HepG2 (cell line): ENCODE results near the gene ANKIB1. TPM values are rescaled to one million over a fixed set of nuclear protein-coding genes. Genes with fewer than 3 reads are reported as not detected.

Experiments
- AKNA ChIP-seq: sonication (generic); formaldehyde crosslinking; IDR thresholded peaks from 2 replicates; pipeline ENCODE4 v1.4.0; 2020; ENCODE audit warnings: missing genetic modification reagents, borderline replicate concordance
- CEBPB ChIP-seq: IDR thresholded peaks from 2 replicates; pipeline ENCODE4 v1.6.1; 2011; ENCODE audit warnings: low read depth, low read length, improper control_type of control experiment, borderline replicate concordance
- CSRNP1 ChIP-seq: sonication (generic); formaldehyde crosslinking; IDR thresholded peaks from 2 replicates; pipeline ENCODE4 v1.8.1; 2023; ENCODE audit warnings: mild to moderate bottlenecking, missing genetic modification reagents
- ETV6 ChIP-seq: sonication (generic); formaldehyde crosslinking; conservative IDR thresholded peaks from 2 replicates; pipeline ENCODE4 v1.4.0; 2020; ENCODE audit warnings: missing genetic modification reagents
- FOXA3 ChIP-seq: IDR thresholded peaks from 2 replicates; pipeline ENCODE4 v1.6.1; 2016; ENCODE audit warnings: missing genetic modification reagents, missing compliant biosample characterization
- HMGXB3 ChIP-seq: sonication (generic); formaldehyde crosslinking; IDR thresholded peaks from 2 replicates; pipeline ENCODE4 v1.4.0; 2020; ENCODE audit warnings: missing genetic modification reagents, borderline replicate concordance
- IRF2 ChIP-seq: IDR thresholded peaks from 2 replicates; pipeline ENCODE4 v1.6.1; 2018; ENCODE audit warnings: missing genetic modification reagents, missing compliant biosample characterization
- MLLT10 ChIP-seq: sonication (generic); formaldehyde crosslinking; IDR thresholded peaks from 2 replicates; pipeline ENCODE4 v1.4.0; 2020; ENCODE audit warnings: missing genetic modification reagents
- MTA3 ChIP-seq: sonication (generic); formaldehyde crosslinking; IDR thresholded peaks from 2 replicates; pipeline ENCODE4 v1.4.0; 2020; ENCODE audit warnings: missing genetic modification reagents
- SMC3 ChIP-seq: IDR thresholded peaks from 2 replicates; pipeline ENCODE4 v1.6.1; 2011; ENCODE audit warnings: low read length, improper control_type of control experiment
- TFDP1 ChIP-seq: IDR thresholded peaks from 2 replicates; pipeline ENCODE4 v1.6.1; 2016; ENCODE audit warnings: missing compliant biosample characterization, missing genetic modification reagents, borderline replicate concordance
- ZBTB39 ChIP-seq: sonication (generic); formaldehyde crosslinking; IDR thresholded peaks from 2 replicates; pipeline ENCODE4 v1.5.0; 2020; ENCODE audit warnings: missing genetic modification reagents
- ZFP37 ChIP-seq: sonication (generic); formaldehyde crosslinking; IDR thresholded peaks from 2 replicates; pipeline ENCODE4 v1.4.0; 2020; ENCODE audit warnings: missing genetic modification reagents, borderline replicate concordance
- ZNF3 ChIP-seq: IDR thresholded peaks from 2 replicates; pipeline ENCODE4 v1.7.0; 2017; ENCODE audit warnings: inconsistent platforms
- ZNF34 ChIP-seq: sonication (generic); formaldehyde crosslinking; IDR thresholded peaks from 2 replicates; pipeline ENCODE4 v1.4.0; 2020; ENCODE audit warnings: mild to moderate bottlenecking, missing genetic modification reagents, borderline replicate concordance
- ZNF556 ChIP-seq: sonication (generic); formaldehyde crosslinking; IDR thresholded peaks from 2 replicates; pipeline ENCODE4 v1.4.0; 2020; ENCODE audit warnings: mild to moderate bottlenecking, missing genetic modification reagents, borderline replicate concordance
- polyA plus RNA-seq, 8 experiments: library from polyadenylated mRNA; depleted of rRNA in 3 of 8; stranded (reverse) in 7 of 8; unstranded in 1 of 8; fragments of >200 nt; fragmentation: Illumina TruSeq in 4 of 8; extraction: Trizol in 4 of 8; gene quantifications; 2 replicates each; pipeline versions ENCODE4 v1.2.1 to v1.2.3, GENCODE V29; 2011 to 2016; ENCODE audit warnings: low read depth in 4 of 8, missing spikeins in 1 of 8, mixed read lengths in 1 of 8; ENCODE audit not compliant: insufficient read depth in 1 of 8
- total RNA-seq, 5 experiments: library from RNA; depleted of rRNA; stranded (reverse); fragments of >200 nt; fragmentation: Illumina TruSeq; extraction: Trizol; gene quantifications; 2 replicates each; pipeline ENCODE4 v1.2.3, GENCODE V29; 2016; ENCODE audit warnings: low read depth in 1 of 5

Gene ANKIB1
- total and polyA plus RNA-seq, 2 of the 13 experiments (the other 11 are each of a cell fraction or from before 2014, with no cell fraction given) = 28.7 to 29.6 TPM

- TF ChIP-seq CSRNP1 (0 out of 2 replicates have a peak, but pooled peaks have one; percentile 6), ZBTB39 (CRISPR knock-in tag) (no peak), ZNF3 (no peak), ZNF556 (CRISPR knock-in tag) (no peak), ZFP37 (no peak), IRF2 (CRISPR knock-in tag) (no peak), CEBPB (no peak), MTA3 (no peak), AKNA (no peak), ETV6 (CRISPR knock-in tag) (no peak), MLLT10 (CRISPR knock-in tag) (no peak), ZNF34 (CRISPR knock-in tag) (no peak), FOXA3 (no peak), TFDP1 (peak; percentile 68; the same call in 1 of the 2 replicates), HMGXB3 (CRISPR knock-in tag) (no peak), SMC3 (peak; percentile 54; the same call in 1 of the 2 replicates)
Measured at GRCh38 chr7:92446869-92447344, 201.1 kb downstream of the ANKIB1 start (continued).
